WTC11 (cell line): ENCODE results near the gene PCSK9. TPM values are rescaled to one million over a fixed set of nuclear protein-coding genes. Genes with fewer than 3 reads are reported as not detected.

ENCODE experiments used
- ATAC-seq: fragments of 200-7000 bp; cut with Tn5 transposase; 2 replicates; pipeline ENCODE4 v1.10.0; 2021; ENCODE audit warnings: mild to moderate bottlenecking, moderate library complexity
- CTCF ChIA-PET: fragments of 300-600 bp; sonication (Branson Sonifier 250); formaldehyde crosslinking; loops from one replicate; lab custom pipeline; 2021; ENCODE audit warnings: antibody characterized with exemption; lab: Charles Lee
- POLR2A ChIA-PET: fragments of 350-600 bp; sonication (Branson Sonifier 250); formaldehyde crosslinking; loops from one replicate; lab custom pipeline; 2021; ENCODE audit warnings: antibody characterized with exemption; lab: Charles Lee
- DNase-seq: peaks from one replicate; pipeline ENCODE4 v3.0.0; 2021; ENCODE audit warnings: low spot score
- H3K27ac Mint-ChIP-seq: 2 replicates; pipeline ENCODE4 v1.8.0; 2021; ENCODE audit warnings: mixed read lengths
- H3K27me3 Mint-ChIP-seq: 2 replicates; pipeline ENCODE4 v1.8.0; 2021; ENCODE audit warnings: low read depth, mild to moderate bottlenecking, moderate library complexity, mixed read lengths
- H3K36me3 Mint-ChIP-seq: 2 replicates; pipeline ENCODE4 v1.8.0; 2021; ENCODE audit warnings: mixed read lengths
- H3K4me1 Mint-ChIP-seq: 2 replicates; pipeline ENCODE4 v1.8.0; 2022; ENCODE audit warnings: mixed read lengths
- H3K4me3 Mint-ChIP-seq: 2 replicates; pipeline ENCODE4 v1.8.0; 2021; ENCODE audit warnings: mild to moderate bottlenecking, moderate library complexity, mixed read lengths
- H3K9me3 Mint-ChIP-seq: 2 replicates; pipeline ENCODE4 v1.8.0; 2021; ENCODE audit warnings: mixed read lengths
- AFF4 ChIP-seq: sonication (generic); formaldehyde crosslinking; IDR thresholded peaks from 2 replicates; pipeline ENCODE4 v1.8.1; 2023; ENCODE audit warnings: mild to moderate bottlenecking, missing genetic modification reagents, borderline replicate concordance
- CBFB ChIP-seq: sonication (generic); formaldehyde crosslinking; IDR thresholded peaks from 2 replicates; pipeline ENCODE4 v1.8.1; 2022; ENCODE audit warnings: mild to moderate bottlenecking, low read depth, missing genetic modification reagents
- E2F1 ChIP-seq: sonication (generic); formaldehyde crosslinking; IDR thresholded peaks from 2 replicates; pipeline ENCODE4 v1.8.0; 2022; ENCODE audit warnings: mild to moderate bottlenecking, missing genetic modification reagents
- EMX1 ChIP-seq: fragments of 250-450 bp; sonication (Bioruptor Pico); IDR thresholded peaks from 2 replicates; pipeline ENCODE4 v1.8.0; 2021; ENCODE audit warnings: mild to moderate bottlenecking
- ERG ChIP-seq: fragments of 250-450 bp; sonication (Bioruptor Pico); IDR thresholded peaks from 2 replicates; pipeline ENCODE4 v1.8.0; 2021; ENCODE audit warnings: mild to moderate bottlenecking
- ETV6 ChIP-seq: sonication (generic); formaldehyde crosslinking; IDR thresholded peaks from 2 replicates; pipeline ENCODE4 v1.8.1; 2022; ENCODE audit warnings: mild to moderate bottlenecking, missing genetic modification reagents
- HMGA2 ChIP-seq: fragments of 250-450 bp; sonication (Bioruptor Pico); IDR thresholded peaks from 2 replicates; pipeline ENCODE4 v1.4.0; 2021; ENCODE audit warnings: mild to moderate bottlenecking, moderate library complexity
- NR2C2 ChIP-seq: sonication (generic); formaldehyde crosslinking; IDR thresholded peaks from 2 replicates; pipeline ENCODE4 v1.8.0; 2022; ENCODE audit warnings: mild to moderate bottlenecking, missing genetic modification reagents
- OVOL2 ChIP-seq: fragments of 250-450 bp; sonication (Bioruptor Pico); IDR thresholded peaks from 2 replicates; pipeline ENCODE4 v1.9.0; 2021; ENCODE audit warnings: mild to moderate bottlenecking, borderline replicate concordance
- PREB ChIP-seq: sonication (generic); formaldehyde crosslinking; IDR thresholded peaks from 2 replicates; pipeline ENCODE4 v1.8.1; 2022; ENCODE audit warnings: mild to moderate bottlenecking, missing genetic modification reagents, moderate library complexity, borderline replicate concordance
- RORB ChIP-seq: fragments of 250-450 bp; sonication (Bioruptor Pico); IDR thresholded peaks from 2 replicates; pipeline ENCODE4 v1.9.0; 2021; ENCODE audit warnings: mild to moderate bottlenecking
- SMAD4 ChIP-seq: sonication (generic); formaldehyde crosslinking; IDR thresholded peaks from 2 replicates; pipeline ENCODE4 v1.8.0; 2022; ENCODE audit warnings: mild to moderate bottlenecking, missing genetic modification reagents
- TCF7 ChIP-seq: sonication (generic); formaldehyde crosslinking; IDR thresholded peaks from 2 replicates; pipeline ENCODE4 v1.8.0; 2022; ENCODE audit warnings: mild to moderate bottlenecking, low read depth, missing genetic modification reagents, moderate library complexity
- TEAD4 ChIP-seq: sonication (generic); formaldehyde crosslinking; IDR thresholded peaks from 2 replicates; pipeline ENCODE4 v1.8.0; 2022; ENCODE audit warnings: mild to moderate bottlenecking, missing genetic modification reagents
- USF2 ChIP-seq: sonication (generic); formaldehyde crosslinking; IDR thresholded peaks from 2 replicates; pipeline ENCODE4 v1.8.1; 2023; ENCODE audit warnings: mild to moderate bottlenecking, missing genetic modification reagents, moderate library complexity
- ZNF121 ChIP-seq: sonication (generic); formaldehyde crosslinking; IDR thresholded peaks from 2 replicates; pipeline ENCODE4 v1.8.0; 2023; ENCODE audit warnings: missing genetic modification reagents
- ZNF219 ChIP-seq: sonication (generic); formaldehyde crosslinking; IDR thresholded peaks from 2 replicates; pipeline ENCODE4 v1.8.0; 2023; ENCODE audit warnings: missing genetic modification reagents, mild to moderate bottlenecking, borderline replicate concordance
- ZNF423 ChIP-seq: fragments of 250-450 bp; sonication (Bioruptor Pico); IDR thresholded peaks from 2 replicates; pipeline ENCODE4 v2.1.2; 2022; ENCODE audit warnings: mild to moderate bottlenecking, moderate library complexity
- ZNF512 ChIP-seq: sonication (generic); formaldehyde crosslinking; IDR thresholded peaks from 2 replicates; pipeline ENCODE4 v1.8.1; 2022; ENCODE audit warnings: missing genetic modification reagents, borderline replicate concordance
- ZNF671 ChIP-seq: fragments of 250-450 bp; sonication (Bioruptor Pico); IDR thresholded peaks from 2 replicates; pipeline ENCODE4 v1.8.0; 2021; ENCODE audit warnings: mild to moderate bottlenecking
- total RNA-seq: library from RNA; stranded (reverse); gene quantifications from 3 replicates; pipeline ENCODE4 v1.2.3, GENCODE V29; 2021

PCSK9 gene
- total RNA-seq, 1 experiment from 2014 or later: 73.2 TPM

GRCh38 chr1:55051169-55051568, 11.8 kb downstream of the PCSK9 start:
- no peaks in the 10 kb centered on the region for H3K9me3 Mint-ChIP-seq
- H3K4me3 Mint-ChIP-seq: no peak overlapping the region
- DNase-seq (no peak), ATAC-seq (no peak)
- H3K27ac Mint-ChIP-seq: 0 out of 2 replicates have a peak overlapping the region, but pooled peaks have one; percentile 74
- peaks cover 26% of the 10 kb centered on the region for H3K36me3 Mint-ChIP-seq
- H3K27me3 Mint-ChIP-seq: no peaks in the 10 kb centered on the region
- ChIA-PET POLR2A (no interaction called here), CTCF (interaction anchor here (1.1 kb wide), 1 partner anchor 106 kb away, joined by 3 read pairs; no protein-coding TSS in a partner anchor)
- 0 out of 2 replicates have a peak, but pooled peaks cover 2% of the 10 kb centered on the region for H3K4me1 Mint-ChIP-seq
- TF ChIP-seq ZNF512: no peak
- TF ChIP-seq E2F1: no peak
- TF ChIP-seq HMGA2 (CRISPR knock-in tag): no peak
- no peak for TF ChIP-seq ZNF219 (CRISPR knock-in tag)
- no peak for TF ChIP-seq ZNF671
- no peak for TF ChIP-seq RORB (CRISPR knock-in tag)
- no peak for TF ChIP-seq TEAD4 (CRISPR knock-in tag)
- no peak for TF ChIP-seq ERG (CRISPR knock-in tag)

- Mint-ChIP-seq H3K27me3 (no peaks in the 10 kb centered on the region), H3K36me3 (peaks cover 29% of the 10 kb centered on the region), H3K9me3 (no peaks in the 10 kb centered on the region), H3K4me3 (no peak overlapping the region), H3K4me1 (0 out of 2 replicates have a peak, but pooled peaks cover 2% of the 10 kb centered on the region), H3K27ac (0 out of 2 replicates have a peak overlapping the region, but pooled peaks have one; percentile 74)
- DNase-seq: no peak
- no peak for TF ChIP-seq ZNF121 (CRISPR knock-in tag)
- TF ChIP-seq USF2: no peak
- TF ChIP-seq ETV6 (CRISPR knock-in tag): no peak
- no peak for TF ChIP-seq OVOL2 (CRISPR knock-in tag)
- no peak for TF ChIP-seq SMAD4 (CRISPR knock-in tag)
- TF ChIP-seq PREB (CRISPR knock-in tag): no peak
- TF ChIP-seq CBFB (CRISPR knock-in tag): no peak
- TF ChIP-seq TEAD4 (CRISPR knock-in tag): no peak
- TF ChIP-seq ZNF423 (CRISPR knock-in tag): no peak
- TF ChIP-seq NR2C2: no peak
- no peak for TF ChIP-seq EMX1
- TF ChIP-seq AFF4 (CRISPR knock-in tag): no peak
- TF ChIP-seq TCF7 (CRISPR knock-in tag): no peak
- ChIA-PET CTCF (interaction anchor here (1.1 kb wide), 1 partner anchor 107 kb away, joined by 3 read pairs; no protein-coding TSS in a partner anchor), POLR2A (no interaction called here)
- no peak for ATAC-seq
Observed at GRCh38 chr1:55051621-55052020, 12.3 kb downstream of the PCSK9 start.
